GM10266 (cell line): ENCODE measurements around the gene LYZL4.

Experiments
- DNase-seq: peaks from one replicate; pipeline ENCODE4 v3.0.0; 2012; ENCODE audit errors: extremely low spot score
- CTCF ChIP-seq: IDR thresholded peaks from 2 replicates; pipeline ENCODE4 v1.5.1; 2012; ENCODE audit warnings: mild to moderate bottlenecking, low read depth; ENCODE audit not compliant: control insufficient read depth, insufficient read depth; ENCODE audit errors: missing control alignments

The LYZL4 gene

DNA sequence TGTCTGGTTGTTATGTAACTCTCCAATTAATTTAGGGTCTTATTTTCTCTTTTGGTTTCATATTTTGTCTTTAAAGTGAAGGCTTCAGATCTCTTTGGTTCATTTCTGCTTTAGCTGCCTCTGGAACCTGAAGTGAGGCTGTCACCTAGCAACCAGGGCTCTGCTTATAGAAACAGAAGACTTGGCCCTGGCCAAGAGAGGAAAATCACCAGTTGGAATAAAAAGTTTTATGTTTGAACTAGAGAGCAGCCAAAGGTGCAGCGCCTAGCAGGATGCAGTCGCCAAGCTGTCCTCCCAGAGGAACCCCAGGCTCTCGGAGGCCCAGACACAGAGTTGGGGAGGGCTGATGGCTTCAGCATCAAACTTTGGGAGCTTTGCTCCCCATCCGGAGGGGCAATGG is 41.1 kb downstream of the LYZL4 start:
- DNase-seq, result peak; percentile 23
- no peak for TF ChIP-seq CTCF

- TF ChIP-seq CTCF, result no peak
- DNase-seq, result no peak
Observed at GRCh38 chr3:42368861-42369260, 41.5 kb downstream of the LYZL4 start.

- no peak for TF ChIP-seq CTCF
- no peak for DNase-seq
Observed at GRCh38 chr3:42367903-42368302, 42.5 kb downstream of the LYZL4 start.

GRCh38 chr3:42366550-42366949 is 43.9 kb downstream of the LYZL4 start:
- no peak for DNase-seq
- no peak for TF ChIP-seq CTCF

DNA sequence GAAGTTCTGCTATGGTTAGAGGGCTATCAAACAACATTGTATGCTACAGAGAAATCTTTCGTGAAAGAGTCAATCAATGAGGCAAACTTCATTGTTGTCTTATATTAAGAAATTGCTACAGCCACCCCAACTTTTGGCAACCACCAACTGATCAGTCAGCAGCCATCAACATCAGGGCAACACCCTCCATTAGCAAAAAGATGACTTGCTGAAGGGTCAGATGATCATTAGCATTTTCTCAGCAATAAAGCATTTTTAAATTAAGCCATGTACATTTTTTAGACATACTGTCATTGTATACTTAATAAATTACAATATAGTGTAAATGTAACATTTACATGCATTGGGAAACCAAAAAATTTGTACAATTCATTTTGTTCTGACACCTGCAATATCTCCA is 53.1 kb downstream of the LYZL4 start:
- DNase-seq, result no peak
- no peak for TF ChIP-seq CTCF

DNA sequence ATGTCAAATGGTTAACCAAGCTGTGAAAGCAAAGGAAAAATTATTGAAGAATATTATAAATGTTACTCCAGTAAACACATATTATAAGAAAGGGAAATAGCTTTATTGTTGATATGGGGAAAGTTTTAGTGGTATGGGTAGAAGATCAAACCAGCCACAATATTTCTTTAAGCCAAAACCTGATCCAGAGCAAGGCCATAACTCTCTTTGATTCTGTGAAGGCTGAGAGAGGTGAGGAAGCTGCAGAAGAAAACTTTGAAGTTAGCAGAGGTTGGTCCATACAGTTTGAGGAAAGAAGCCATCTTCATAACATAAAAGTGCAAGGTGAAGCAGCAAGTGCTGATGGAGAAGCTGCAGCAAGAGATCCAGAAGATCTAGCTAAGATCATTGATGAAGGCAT is 54.8 kb downstream of the LYZL4 start:
- no peak for DNase-seq
- TF ChIP-seq CTCF, result no peak

GRCh38 chr3:42353631-42354030 is 56.8 kb downstream of the LYZL4 start:
- TF ChIP-seq CTCF, result no peak
- DNase-seq, result no peak
